H9 (cell line): ENCODE measurements around the gene OSBP2. TPM values are rescaled to one million over a fixed set of nuclear protein-coding genes. Genes with fewer than 3 reads are reported as not detected.

Source experiments
- DNase-seq: peaks from one replicate; pipeline ENCODE4 v3.0.0-alpha.2; 2017
- H2AFZ ChIP-seq: one replicate; pipeline ENCODE4 v1.6.1; 2013; ENCODE audit warnings: mild to moderate bottlenecking, low read length, control low read depth, moderate library complexity
- H2AK5ac ChIP-seq: 2 replicates; pipeline ENCODE4 v1.6.1; 2013; ENCODE audit warnings: low read length, control low read depth, mixed read lengths; ENCODE audit not compliant: insufficient read length
- H2BK120ac ChIP-seq: one replicate; pipeline ENCODE4 v1.6.1; 2013; ENCODE audit warnings: low read depth, mild to moderate bottlenecking, low read length, control low read depth, inconsistent platforms; ENCODE audit not compliant: poor library complexity, severe bottlenecking
- H2BK12ac ChIP-seq: 2 replicates; pipeline ENCODE4 v1.6.1; 2013; ENCODE audit warnings: low read length, control low read depth, mixed read lengths, low read depth; ENCODE audit not compliant: insufficient read length
- H2BK15ac ChIP-seq: 2 replicates; pipeline ENCODE4 v1.6.1; 2013; ENCODE audit warnings: low read depth, low read length, control low read depth
- H2BK20ac ChIP-seq: one replicate; pipeline ENCODE4 v1.6.1; 2013; ENCODE audit warnings: low read depth, mild to moderate bottlenecking, low read length, control low read depth, inconsistent platforms; ENCODE audit not compliant: poor library complexity, severe bottlenecking
- H2BK5ac ChIP-seq: 2 replicates; pipeline ENCODE4 v1.6.1; 2013; ENCODE audit warnings: low read length, control low read depth, mixed read lengths; ENCODE audit not compliant: insufficient read length
- H3K14ac ChIP-seq: 2 replicates; pipeline ENCODE4 v1.6.1; 2013; ENCODE audit warnings: low read length, control low read depth; ENCODE audit not compliant: insufficient read depth
- H3K18ac ChIP-seq: 2 replicates; pipeline ENCODE4 v1.6.1; 2013; ENCODE audit warnings: low read depth, mild to moderate bottlenecking, mixed read lengths, low read length, control low read depth; ENCODE audit not compliant: insufficient read length
- H3K23ac ChIP-seq: 2 replicates; pipeline ENCODE4 v1.6.1; 2013; ENCODE audit warnings: low read length, control low read depth, mixed read lengths, low read depth; ENCODE audit not compliant: insufficient read length
- H3K23me2 ChIP-seq: 2 replicates; pipeline ENCODE4 v1.6.1; 2013; ENCODE audit warnings: low read depth, mild to moderate bottlenecking, mixed read lengths, low read length, control low read depth; ENCODE audit not compliant: insufficient read length, poor library complexity, severe bottlenecking
- H3K27ac ChIP-seq: 2 replicates; pipeline ENCODE4 v1.5.1; 2013; ENCODE audit warnings: low read length, control low read depth, mixed read lengths, low read depth; ENCODE audit not compliant: insufficient read length
- H3K27me3 ChIP-seq: 2 replicates; pipeline ENCODE4 v1.6.1; 2013; ENCODE audit warnings: low read length, control low read depth, inconsistent platforms; ENCODE audit not compliant: insufficient read depth
- H3K4ac ChIP-seq: 2 replicates; pipeline ENCODE4 v1.6.1; 2013; ENCODE audit warnings: low read depth, mild to moderate bottlenecking, control low read depth, inconsistent platforms, low read length, moderate library complexity
- H3K4me1 ChIP-seq: 2 replicates; pipeline ENCODE4 v1.6.1; 2013; ENCODE audit warnings: low read length, control low read depth, inconsistent platforms; ENCODE audit not compliant: insufficient read depth
- H3K4me2 ChIP-seq: 2 replicates; pipeline ENCODE4 v1.6.1; 2013; ENCODE audit warnings: low read length, control low read depth, mixed read lengths; ENCODE audit not compliant: insufficient read length, insufficient read depth
- H3K56ac ChIP-seq: 2 replicates; pipeline ENCODE4 v1.6.1; 2013; ENCODE audit warnings: low read depth, mild to moderate bottlenecking, mixed read lengths, low read length, control low read depth; ENCODE audit not compliant: insufficient read length
- H3K79me1 ChIP-seq: 2 replicates; pipeline ENCODE4 v1.6.1; 2013; ENCODE audit warnings: low read depth, mild to moderate bottlenecking, moderate library complexity, low read length, control low read depth, inconsistent platforms; ENCODE audit not compliant: insufficient read depth, poor library complexity, severe bottlenecking
- H3K79me2 ChIP-seq: 2 replicates; pipeline ENCODE4 v1.6.1; 2013; ENCODE audit warnings: low read length, control low read depth, inconsistent platforms; ENCODE audit not compliant: insufficient read depth
- H3K9ac ChIP-seq: 2 replicates; pipeline ENCODE4 v1.6.1; 2013; ENCODE audit warnings: low read length, control low read depth, mixed read lengths; ENCODE audit not compliant: insufficient read length; ENCODE audit errors: extremely low read depth
- H3K9me3 ChIP-seq: one replicate; pipeline ENCODE4 v1.6.1; 2013; ENCODE audit warnings: low read depth, low read length, inconsistent platforms; ENCODE audit not compliant: control insufficient read depth
- H3T11ph ChIP-seq: one replicate; pipeline ENCODE4 v1.6.1; 2013; ENCODE audit warnings: mild to moderate bottlenecking, low read length, control low read depth, inconsistent platforms
- H4K20me1 ChIP-seq: one replicate; pipeline ENCODE4 v1.6.1; 2013; ENCODE audit not compliant: control insufficient read depth, insufficient read length, insufficient read depth
- H4K5ac ChIP-seq: 2 replicates; pipeline ENCODE4 v1.6.1; 2013; ENCODE audit warnings: low read depth, mild to moderate bottlenecking, mixed read lengths, low read length, control low read depth; ENCODE audit not compliant: insufficient read length
- H4K8ac ChIP-seq: replicated peaks from 2 replicates; pipeline ENCODE4 v1.6.1; 2013; ENCODE audit warnings: low read length, control low read depth, mixed read lengths, low read depth; ENCODE audit not compliant: insufficient read length
- H4K91ac ChIP-seq: 2 replicates; pipeline ENCODE4 v1.6.1; 2013; ENCODE audit warnings: low read depth, mild to moderate bottlenecking, moderate library complexity, mixed read lengths, low read length, control low read depth; ENCODE audit not compliant: insufficient read length
- H3K27ac Mint-ChIP-seq, 3 experiments: 2 replicates in 2 of 3; 3 replicates in 1 of 3; pipeline ENCODE4 v1.8.0; 2020 to 2021; ENCODE audit warnings: mixed read lengths in 3 of 3, mild to moderate bottlenecking in 1 of 3, moderate library complexity in 1 of 3
- H3K27me3 Mint-ChIP-seq: 2 replicates; pipeline ENCODE4 v1.8.0; 2021; ENCODE audit warnings: low read depth, mild to moderate bottlenecking, moderate library complexity, mixed read lengths
- H3K36me3 Mint-ChIP-seq, 3 experiments: 2 replicates in 2 of 3; 3 replicates in 1 of 3; pipeline ENCODE4 v1.8.0; 2020 to 2021; ENCODE audit warnings: low read depth in 3 of 3, mixed read lengths in 3 of 3; ENCODE audit not compliant: insufficient read depth in 1 of 3
- H3K4me1 Mint-ChIP-seq, 2 experiments: 2 replicates each; pipeline ENCODE4 v1.8.0; 2020; ENCODE audit warnings: mixed read lengths in 2 of 2
- H3K4me3 Mint-ChIP-seq, 2 experiments: 2 replicates in 1 of 2; 3 replicates in 1 of 2; pipeline ENCODE4 v1.8.0; 2020 to 2021; ENCODE audit warnings: mild to moderate bottlenecking in 2 of 2, mixed read lengths in 2 of 2, moderate library complexity in 1 of 2
- H3K9me3 Mint-ChIP-seq, 2 experiments: 2 replicates in 1 of 2; 3 replicates in 1 of 2; pipeline ENCODE4 v1.8.0; 2020; ENCODE audit warnings: mild to moderate bottlenecking in 2 of 2, mixed read lengths in 2 of 2, moderate library complexity in 1 of 2
- WGBS: extraction: QIAGEN DNeasy Blood & Tissue Kit; methylation state at CpG from one replicate; pipeline ENCODE4 v1.1.7; 2013; ENCODE audit warnings: missing lambda C conversion rate, low lambda C conversion rate, mixed read lengths; ENCODE audit not compliant: insufficient read length; ENCODE audit errors: extremely low coverage; 5-methylcytosine and 5-hydroxymethylcytosine counted together
- total RNA-seq: library from RNA; stranded (reverse); gene quantifications from 2 replicates; pipeline ENCODE4 v1.2.1, GENCODE V29; 2021
- TF ChIP-seq, protein P1 (sequence below): fragments of 200-600 bp; sonication (generic); conservative IDR thresholded peaks from 3 replicates; pipeline ENCODE4 v1.8.0; 2021; ENCODE audit warnings: antibody characterized with exemption, mild to moderate bottlenecking

OSBP2 gene
- total RNA-seq, 1 experiment from 2014 or later = 3.4 TPM

DNA sequence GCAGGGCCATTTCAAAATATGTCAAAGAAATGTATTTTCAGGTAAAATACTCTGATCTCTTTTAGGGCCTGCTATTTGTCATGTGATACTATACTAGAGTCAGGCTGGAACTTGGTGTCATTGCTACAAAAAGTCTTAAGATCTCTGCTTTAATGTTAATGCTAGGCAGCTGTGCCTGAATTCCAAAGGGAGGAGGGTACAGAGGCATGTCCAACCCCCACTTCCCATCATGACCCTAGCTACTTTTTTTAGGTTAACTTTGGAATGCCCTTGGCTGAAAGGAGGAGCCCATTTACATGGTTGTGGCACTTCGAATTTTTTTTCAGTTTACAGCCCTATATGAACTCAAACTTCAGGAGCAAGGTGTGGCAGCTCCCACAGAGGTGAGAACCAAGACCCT is 58.1 kb downstream of the OSBP2 start:
- H3K4me1 ChIP-seq = no peaks in the 10 kb centered on the region
- H3K4me2 ChIP-seq = no peak overlapping the region
- H2AK5ac ChIP-seq = no peak overlapping the region
- no CpG with 5 or more reads among the region's 1 CpG for WGBS
- no peak overlapping the region for H3K56ac ChIP-seq
- H3K18ac ChIP-seq = no peak overlapping the region
- H3K36me3 Mint-ChIP-seq = peaks cover 5 to 16% (median 6%) of the 10 kb centered on the region in 3 experiments; a peak in 6 of 7 replicates
- H3K4me1 Mint-ChIP-seq = peaks cover 19 to 26% of the 10 kb centered on the region in 2 experiments
- no peak overlapping the region for H2BK15ac ChIP-seq
- peaks cover 6 to 18% of the 10 kb centered on the region in 2 experiments for H3K9me3 Mint-ChIP-seq
- no peak overlapping the region for H3K27ac ChIP-seq
- no peaks in the 10 kb centered on the region for H3K79me2 ChIP-seq
- no peak overlapping the region for H3K4ac ChIP-seq
- no peaks in the 10 kb centered on the region for H3K9me3 ChIP-seq
- no peak overlapping the region for H3K23ac ChIP-seq
- H4K91ac ChIP-seq = no peak overlapping the region
- H3K23me2 ChIP-seq = no peaks in the 10 kb centered on the region
- no peak overlapping the region for H3K4me3 Mint-ChIP-seq
- no peak overlapping the region for H4K8ac ChIP-seq
- H4K20me1 ChIP-seq = no peaks in the 10 kb centered on the region
- no peaks in the 10 kb centered on the region for H3K27me3 ChIP-seq
- 0 out of 7 replicates have a peak overlapping the region, but pooled peaks of 2 of the 3 experiments have one; percentile 6 to 58 for H3K27ac Mint-ChIP-seq
- no peaks in the 10 kb centered on the region; the same call in 1 of the 2 replicates for H3K27me3 Mint-ChIP-seq
- H3T11ph ChIP-seq = no peak overlapping the region
- H2BK20ac ChIP-seq = no peak overlapping the region
- no peak overlapping the region for H3K9ac ChIP-seq
- no peak overlapping the region for H3K14ac ChIP-seq
- DNase-seq = no peak
- H4K5ac ChIP-seq = no peak overlapping the region
- H3K79me1 ChIP-seq = no peaks in the 10 kb centered on the region
- no peak overlapping the region for H2BK5ac ChIP-seq
- no peak overlapping the region for H2BK12ac ChIP-seq
- no peak overlapping the region for H2AFZ ChIP-seq
- no peak overlapping the region for H2BK120ac ChIP-seq
- TF ChIP-seq, protein P1, sequence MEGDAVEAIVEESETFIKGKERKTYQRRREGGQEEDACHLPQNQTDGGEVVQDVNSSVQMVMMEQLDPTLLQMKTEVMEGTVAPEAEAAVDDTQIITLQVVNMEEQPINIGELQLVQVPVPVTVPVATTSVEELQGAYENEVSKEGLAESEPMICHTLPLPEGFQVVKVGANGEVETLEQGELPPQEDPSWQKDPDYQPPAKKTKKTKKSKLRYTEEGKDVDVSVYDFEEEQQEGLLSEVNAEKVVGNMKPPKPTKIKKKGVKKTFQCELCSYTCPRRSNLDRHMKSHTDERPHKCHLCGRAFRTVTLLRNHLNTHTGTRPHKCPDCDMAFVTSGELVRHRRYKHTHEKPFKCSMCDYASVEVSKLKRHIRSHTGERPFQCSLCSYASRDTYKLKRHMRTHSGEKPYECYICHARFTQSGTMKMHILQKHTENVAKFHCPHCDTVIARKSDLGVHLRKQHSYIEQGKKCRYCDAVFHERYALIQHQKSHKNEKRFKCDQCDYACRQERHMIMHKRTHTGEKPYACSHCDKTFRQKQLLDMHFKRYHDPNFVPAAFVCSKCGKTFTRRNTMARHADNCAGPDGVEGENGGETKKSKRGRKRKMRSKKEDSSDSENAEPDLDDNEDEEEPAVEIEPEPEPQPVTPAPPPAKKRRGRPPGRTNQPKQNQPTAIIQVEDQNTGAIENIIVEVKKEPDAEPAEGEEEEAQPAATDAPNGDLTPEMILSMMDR = no peak
